Body of pancreas (tissue), 4 donors: ENCODE results near the gene CCDC141. TPM values are rescaled to one million over a fixed set of nuclear protein-coding genes. Genes with fewer than 3 reads are reported as not detected.
A peak's percentile ranks its signal among the peaks of the same experiment; 100 is the strongest.

ENCODE experiments used
- ATAC-seq: fragments of 150-250 bp; one replicate; pipeline ENCODE4 v1.9.1; 2016
- DNase-seq, 4 donors: peaks; one replicate each; pipeline ENCODE4 v3.0.0-alpha.2; 2019
- H3K27ac ChIP-seq, 4 donors: fragments of 200-600 bp; sonication (generic); 1 replicate in 3 of 4; 2 replicates in 1 of 4; pipeline versions ENCODE4 v1.5.1 to v1.6.1; 2016 to 2019; ENCODE audit warnings: mild to moderate bottlenecking in 1 of 4, mixed read lengths in 1 of 4, moderate library complexity in 1 of 4
- H3K27me3 ChIP-seq, 2 donors: fragments of 200-600 bp; sonication (generic); one replicate each; pipeline ENCODE4 v1.6.0; 2016; ENCODE audit warnings: mild to moderate bottlenecking in 1 of 2
- H3K36me3 ChIP-seq, 2 donors: fragments of 200-600 bp; sonication (generic); replicated peaks in 1 of 2; 2 replicates each; pipeline ENCODE4 v1.5.1; 2016; ENCODE audit warnings: low read depth in 2 of 2; ENCODE audit not compliant: insufficient read depth in 1 of 2
- H3K4me1 ChIP-seq: fragments of 200-600 bp; sonication (generic); one replicate; pipeline ENCODE4 v1.6.0; 2016
- H3K4me3 ChIP-seq, 2 donors: fragments of 200-600 bp; sonication (generic); 1 replicate in 1 of 2; 2 replicates in 1 of 2; pipeline ENCODE4 v1.5.1; 2016 to 2019
- H3K9me3 ChIP-seq, 3 donors: fragments of 200-600 bp; sonication (generic); 1 replicate in 2 of 3; 2 replicates in 1 of 3; pipeline ENCODE4 v1.5.1; 2016
- POLR2A ChIP-seq, 3 donors: fragments of 450-650 bp; IDR thresholded peaks; one replicate each; pipeline ENCODE4 v1.6.1; 2016; ENCODE audit warnings: antibody characterized with exemption in 3 of 3, mild to moderate bottlenecking in 2 of 3
- WGBS, 2 donors: methylation state at CpG; one replicate each; pipeline ENCODE4 v1.1.5; 2017; 5-methylcytosine and 5-hydroxymethylcytosine counted together
- intact Hi-C: fragments of 100-400 bp; cut with DNase I; formaldehyde crosslinking; loops from one replicate; pipeline ENCODE4 v1.15.1; 2023
- total RNA-seq, 2 donors: library from RNA; depleted of rRNA; stranded (reverse); fragments of >200 nt; gene quantifications; one replicate each; pipeline ENCODE4 v1.1.0, GENCODE V29; 2016
- TF ChIP-seq, protein P1 (sequence below), 7 experiments: fragments of 450-650 bp in 4 of 7; fragments of 200-600 bp in 3 of 7; sonication (generic) in 3 of 7; IDR thresholded peaks; one replicate each; pipeline ENCODE4 v1.5.1; 2016 to 2019; ENCODE audit warnings: antibody characterized with exemption in 7 of 7

The CCDC141 gene
- total RNA-seq, 2 donors from 2014 or later = 13.7 to 19.4 TPM

- Histone ChIP-seq H3K9me3 (no peaks in the 10 kb centered on the region), H3K4me1 (no peaks in the 10 kb centered on the region), H3K27me3 (no peaks in the 10 kb centered on the region), H3K4me3 (no peak overlapping the region), H3K27ac (peak overlapping the region in 3 of 4 donors; percentile 20 to 55 (median 51)), H3K36me3 (no peaks in the 10 kb centered on the region)
- DNase-seq = no peak
- 30 to 31% methylated on average over 3 of the region's 3 CpGs for WGBS, 2 donors
- ATAC-seq = peak; percentile 52
- no peak for TF ChIP-seq POLR2A (IDR thresholded peaks at IDR 0.05)
- TF ChIP-seq, protein P1, sequence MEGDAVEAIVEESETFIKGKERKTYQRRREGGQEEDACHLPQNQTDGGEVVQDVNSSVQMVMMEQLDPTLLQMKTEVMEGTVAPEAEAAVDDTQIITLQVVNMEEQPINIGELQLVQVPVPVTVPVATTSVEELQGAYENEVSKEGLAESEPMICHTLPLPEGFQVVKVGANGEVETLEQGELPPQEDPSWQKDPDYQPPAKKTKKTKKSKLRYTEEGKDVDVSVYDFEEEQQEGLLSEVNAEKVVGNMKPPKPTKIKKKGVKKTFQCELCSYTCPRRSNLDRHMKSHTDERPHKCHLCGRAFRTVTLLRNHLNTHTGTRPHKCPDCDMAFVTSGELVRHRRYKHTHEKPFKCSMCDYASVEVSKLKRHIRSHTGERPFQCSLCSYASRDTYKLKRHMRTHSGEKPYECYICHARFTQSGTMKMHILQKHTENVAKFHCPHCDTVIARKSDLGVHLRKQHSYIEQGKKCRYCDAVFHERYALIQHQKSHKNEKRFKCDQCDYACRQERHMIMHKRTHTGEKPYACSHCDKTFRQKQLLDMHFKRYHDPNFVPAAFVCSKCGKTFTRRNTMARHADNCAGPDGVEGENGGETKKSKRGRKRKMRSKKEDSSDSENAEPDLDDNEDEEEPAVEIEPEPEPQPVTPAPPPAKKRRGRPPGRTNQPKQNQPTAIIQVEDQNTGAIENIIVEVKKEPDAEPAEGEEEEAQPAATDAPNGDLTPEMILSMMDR (IDR thresholded peaks at IDR 0.05) = no peak
- intact Hi-C loops = no loop called here
Observed at GRCh38 chr2:179044500-179044899, 5.4 kb downstream of the CCDC141 start.

DNA sequence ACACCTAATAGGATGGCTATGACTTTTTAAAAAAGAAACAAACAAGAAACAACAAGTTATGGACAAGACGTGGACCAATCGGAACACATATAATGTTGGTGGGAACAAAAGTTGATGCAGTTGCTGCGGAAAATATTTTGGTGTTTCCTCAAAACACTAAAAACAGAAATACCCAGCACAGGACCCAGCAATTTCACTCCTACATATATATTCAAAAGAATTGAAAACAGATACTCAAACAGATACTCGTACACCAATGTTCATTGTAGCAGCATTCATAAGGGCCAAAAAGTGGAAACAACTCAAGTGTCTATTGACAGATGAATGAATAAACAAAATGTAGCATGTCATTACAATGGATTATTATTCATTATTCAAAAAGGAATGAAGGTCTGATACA is 12.1 kb downstream of the CCDC141 start:
- Histone ChIP-seq H3K36me3 (no peaks in the 10 kb centered on the region), H3K27ac (no peak overlapping the region), H3K4me3 (no peak overlapping the region), H3K4me1 (no peaks in the 10 kb centered on the region), H3K9me3 (no peaks in the 10 kb centered on the region), H3K27me3 (no peaks in the 10 kb centered on the region)
- 85 to 91% methylated on average over 4 of the region's 4 CpGs for WGBS, 2 donors
- ATAC-seq (no peak), DNase-seq (no peak)
- intact Hi-C loops = no loop called here
- no peak for TF ChIP-seq POLR2A (IDR thresholded peaks at IDR 0.05)
- TF ChIP-seq, protein P1 (IDR thresholded peaks at IDR 0.05) = no peak

DNA sequence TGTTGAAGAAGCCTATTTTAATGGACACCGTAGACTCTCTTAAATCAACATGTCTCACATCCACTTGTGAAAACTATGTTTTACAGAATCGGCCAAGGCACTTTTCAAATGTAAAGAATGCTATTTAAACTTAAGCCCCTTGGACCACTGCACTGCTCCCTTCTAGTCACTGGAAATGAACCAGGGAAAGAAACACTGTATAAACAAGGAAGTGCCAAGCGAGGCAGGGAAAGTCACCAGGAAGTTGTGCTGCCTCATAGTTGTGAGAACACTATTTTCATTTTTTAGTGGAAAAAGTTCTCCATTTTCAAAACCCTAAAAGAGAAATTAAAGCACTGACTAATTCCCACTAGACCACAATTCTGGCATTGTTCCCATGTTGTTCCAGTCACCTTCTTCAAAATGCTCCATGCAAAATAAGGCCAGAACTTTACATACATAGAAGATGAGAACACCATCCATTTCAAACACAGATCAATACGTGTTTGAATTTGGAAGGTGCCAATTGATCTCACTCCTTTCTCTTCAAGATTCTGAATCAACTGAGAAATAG is 13.5 kb downstream of the CCDC141 start:
- 74 to 78% methylated on average over 4 of the region's 4 CpGs for WGBS, 2 donors
- ATAC-seq (no peak), DNase-seq (no peak)
- Histone ChIP-seq H3K27ac (no peak overlapping the region), H3K36me3 (no peaks in the 10 kb centered on the region), H3K9me3 (no peaks in the 10 kb centered on the region), H3K4me1 (no peaks in the 10 kb centered on the region), H3K27me3 (no peaks in the 10 kb centered on the region), H3K4me3 (no peak overlapping the region)
- TF ChIP-seq, protein P1 (IDR thresholded peaks at IDR 0.05) = no peak
- no peak for TF ChIP-seq POLR2A (IDR thresholded peaks at IDR 0.05)
- intact Hi-C loops = no loop called here

GRCh38 chr2:179031731-179032408 is 18.1 kb downstream of the CCDC141 start:
- no peak for DNase-seq
- Histone ChIP-seq H3K36me3 (no peaks in the 10 kb centered on the region), H3K27me3 (no peaks in the 10 kb centered on the region), H3K4me1 (no peaks in the 10 kb centered on the region), H3K4me3 (no peak overlapping the region), H3K27ac (no peak overlapping the region), H3K9me3 (peaks cover 0 to 6% (median 0%) of the 10 kb centered on the region in 3 donors)
- TF ChIP-seq, protein P1 (IDR thresholded peaks at IDR 0.05) = no peak
- no peak for TF ChIP-seq POLR2A (IDR thresholded peaks at IDR 0.05)
- intact Hi-C loops = no loop called here
- ATAC-seq = no peak
- 25 to 31% methylated on average over 2 of the region's 2 CpGs for WGBS, 2 donors

GRCh38 chr2:179024445-179024844 is 25.5 kb downstream of the CCDC141 start:
- Histone ChIP-seq H3K27ac (no peak overlapping the region), H3K4me1 (no peaks in the 10 kb centered on the region), H3K9me3 (peaks cover 0 to 6% (median 0%) of the 10 kb centered on the region in 3 donors), H3K27me3 (no peaks in the 10 kb centered on the region), H3K36me3 (no peaks in the 10 kb centered on the region), H3K4me3 (no peak overlapping the region)
- DNase-seq = no peak
- no peak for ATAC-seq
- intact Hi-C loops = no loop called here
- no peak for TF ChIP-seq POLR2A (IDR thresholded peaks at IDR 0.05)
- TF ChIP-seq, protein P1 (IDR thresholded peaks at IDR 0.05) = no peak
- WGBS, 2 donors = 70 to 76% methylated on average over 2 of the region's 2 CpGs
